GM12878 (cell line): ENCODE data around the gene TOMM5. TPM values are rescaled to one million over a fixed set of nuclear protein-coding genes. Genes with fewer than 3 reads are reported as not detected.
A peak's percentile ranks its signal among the peaks of the same experiment; 100 is the strongest.

Experiments
- ATAC-seq: fragments of 200-7000 bp; cut with Tn5 transposase; 3 replicates; pipeline ENCODE4 v1.9.1; 2020; ENCODE audit warnings: mild to moderate bottlenecking, moderate library complexity
- BruUV-seq: library from RNA; stranded (reverse); fragments of 400-500 nt; replicated peaks from 2 replicates; lab custom pipeline; 2021; lab: Mats Ljungman, UMichigan
- CTCF ChIA-PET: fragments of 300-600 bp; sonication (Branson Sonifier 250); formaldehyde crosslinking; extraction: SDS; loops from one replicate; lab custom pipeline; 2021; ENCODE audit warnings: inconsistent platforms; lab: Yijun Ruan, JAX
- POLR2A ChIA-PET: fragments of 350-600 bp; formaldehyde crosslinking; extraction: SDS; loops from one replicate; lab custom pipeline; 2021; ENCODE audit warnings: inconsistent platforms; lab: Charles Lee
- RAD21 ChIA-PET: fragments of 300-600 bp; sonication (Branson Sonifier 250); formaldehyde crosslinking; loops from one replicate; lab custom pipeline; 2023; ENCODE audit warnings: antibody characterized with exemption; ENCODE audit not compliant: unreplicated experiment; lab: Charles Lee
- SMC1A ChIA-PET: fragments of 300-600 bp; sonication (Branson Sonifier 250); formaldehyde crosslinking; loops from one replicate; lab custom pipeline; 2023; ENCODE audit not compliant: unreplicated experiment, uncharacterized antibody; lab: Charles Lee
- DNase-seq: peaks from one replicate; pipeline ENCODE4 v3.0.0-alpha.2; 2011; ENCODE audit warnings: low read depth, low spot score
- FAIRE-seq: peaks from 3 replicates; lab custom pipeline; 2011; peaks lifted over from hg19 to GRCh38; lab: Jason Lieb, UNC
- H2AFZ ChIP-seq: 2 replicates; pipeline ENCODE4 v1.6.0; 2011; ENCODE audit warnings: low read depth, low read length, control low read depth; ENCODE audit not compliant: control insufficient read depth
- H3K27ac ChIP-seq: 2 replicates; pipeline ENCODE4 v1.5.1; 2011; ENCODE audit warnings: control low read depth; ENCODE audit not compliant: control insufficient read depth, insufficient read depth
- H3K27me3 ChIP-seq, 2 experiments: replicated peaks in 1 of 2; 2 replicates each; pipeline versions ENCODE4 v1.6.0 to v1.6.1; 2011; ENCODE audit warnings: low read length in 1 of 2; ENCODE audit not compliant: control insufficient read depth in 2 of 2, insufficient read depth in 2 of 2
- H3K36me3 ChIP-seq, 2 experiments: 2 replicates each; pipeline ENCODE4 v1.5.1; 2011; ENCODE audit warnings: low read length in 1 of 2; ENCODE audit not compliant: control insufficient read depth in 2 of 2, insufficient read depth in 2 of 2
- H3K4me1 ChIP-seq: 2 replicates; pipeline ENCODE4 v1.6.1; 2011; ENCODE audit warnings: mild to moderate bottlenecking, low read length, moderate library complexity, mixed read lengths; ENCODE audit not compliant: control insufficient read depth, insufficient read depth
- H3K4me2 ChIP-seq: 2 replicates; pipeline ENCODE4 v1.6.0; 2011; ENCODE audit warnings: control low read depth; ENCODE audit not compliant: control insufficient read depth, insufficient read depth
- H3K4me3 ChIP-seq: fragments of 200-600 bp; sonication (generic); 2 replicates; pipeline ENCODE4 v1.5.1; 2016
- H3K79me2 ChIP-seq: 2 replicates; pipeline ENCODE4 v1.6.0; 2011; ENCODE audit warnings: low read length; ENCODE audit not compliant: control insufficient read depth, insufficient read depth
- H3K9ac ChIP-seq: 2 replicates; pipeline ENCODE4 v1.8.0; 2011; ENCODE audit warnings: low read length, control low read depth, mixed read lengths; ENCODE audit not compliant: control insufficient read depth, insufficient read depth
- H3K9me3 ChIP-seq: replicated peaks from 3 replicates; pipeline ENCODE4 v1.5.1; 2011; ENCODE audit warnings: mild to moderate bottlenecking, low read length; ENCODE audit not compliant: control insufficient read depth, insufficient read depth
- H4K20me1 ChIP-seq: 2 replicates; pipeline ENCODE4 v1.6.0; 2011; ENCODE audit not compliant: control insufficient read depth, insufficient read depth
- BCLAF1 ChIP-seq: fragments of 450-650 bp; IDR thresholded peaks from 2 replicates; pipeline ENCODE4 v1.6.1; 2017; ENCODE audit warnings: antibody characterized with exemption, mild to moderate bottlenecking, moderate library complexity
- CREB1 ChIP-seq: IDR thresholded peaks from 2 replicates; pipeline ENCODE4 v1.6.1; 2012; ENCODE audit warnings: low read depth, mild to moderate bottlenecking, inconsistent platforms
- NFYB ChIP-seq: IDR thresholded peaks from 2 replicates; pipeline ENCODE4 v1.6.1; 2011; ENCODE audit warnings: low read depth, mild to moderate bottlenecking, low read length, improper control_type of control experiment, moderate library complexity; ENCODE audit not compliant: insufficient read depth
- TCF12 ChIP-seq: IDR thresholded peaks from 2 replicates; pipeline ENCODE4 v1.6.1; 2011; ENCODE audit warnings: low read depth, mild to moderate bottlenecking, low read length
- WGBS: methylation state at CpG from one replicate; pipeline ENCODE4 v1.1.6; 2016; ENCODE audit warnings: low lambda C conversion rate; ENCODE audit not compliant: insufficient replicate concordance, insufficient coverage; ENCODE audit errors: missing lambda C conversion rate; 5-methylcytosine and 5-hydroxymethylcytosine counted together
- in situ Hi-C: fragments of 300-500 bp; cut with MboI; formaldehyde crosslinking; loops from 9 replicates; pipeline ENCODE4 v1.14.3; 2018; ENCODE audit warnings: mixed read lengths
- intact Hi-C: fragments of 100-400 bp; cut with micrococcal nuclease; formaldehyde crosslinking; loops from one replicate; pipeline ENCODE4 v1.14.2; 2022; ENCODE audit not compliant: unreplicated experiment
- polyA plus RNA-seq, 11 experiments: library from polyadenylated mRNA; depleted of rRNA in 4 of 11; unstranded in 6 of 11; stranded (reverse) in 5 of 11; fragments of >200 nt; fragmentation: Nextera tagmentation in 4 of 11; fragmentation: Illumina TruSeq in 1 of 11; extraction: Ambion mirVana in 4 of 11; extraction: Trizol in 1 of 11; gene quantifications; 1 replicate in 1 of 11; 2 replicates in 10 of 11; pipeline versions ENCODE4 v1.2.1 to v1.2.3, GENCODE V29; 2011 to 2016; ENCODE audit warnings: inconsistent platforms in 2 of 11, missing spikeins in 2 of 11, low read depth in 1 of 11
- total RNA-seq, 4 experiments: library from RNA; depleted of rRNA in 3 of 4; stranded (reverse); fragments of >200 nt in 3 of 4; fragmentation: Illumina TruSeq in 1 of 4; extraction: Trizol in 1 of 4; gene quantifications; 2 replicates each; pipeline versions ENCODE4 v1.2.1 to v1.2.3, GENCODE V29; 2013 to 2021

TOMM5 gene
- total and polyA plus RNA-seq, 10 of the 15 experiments (the other 5 are each of a cell fraction or from before 2014, with no cell fraction given), result 152 to 1,143 (median 351) TPM

GRCh38 chr9:37574241-37574721, 18.1 kb downstream of the TOMM5 start (continued):
- TF ChIP-seq BCLAF1 (no peak), TCF12 (no peak)

GRCh38 chr9:37571282-37571681, 21.1 kb downstream of the TOMM5 start:
- TF ChIP-seq NFYB (peak; percentile 59; the same call in 1 of the 2 replicates), CREB1 (no peak)
- no peak overlapping the region for H3K4me2 ChIP-seq
- ChIA-PET RAD21 (no interaction called here), POLR2A (no interaction called here), SMC1A (interaction anchor here (0.6 kb wide), 1 partner anchor 12 kb away, joined by 3 read pairs; no protein-coding TSS in a partner anchor), CTCF (no interaction called here)
- DNase-seq (no peak), FAIRE-seq (no peak), ATAC-seq (no peak)
- intact Hi-C loops, result loop anchor here (10.0 kb wide), 1 partner anchor 546 kb away; no protein-coding TSS in a partner anchor
- H3K27me3 ChIP-seq, result no peaks in the 10 kb centered on the region
- H3K9me3 ChIP-seq, result no peaks in the 10 kb centered on the region
- no peaks in the 10 kb centered on the region for H4K20me1 ChIP-seq
- H3K4me1 ChIP-seq, result peaks cover 31% of the 10 kb centered on the region
- in situ Hi-C loops, result no loop called here
- H3K9ac ChIP-seq, result no peak overlapping the region
- H3K79me2 ChIP-seq, result peaks cover 29% of the 10 kb centered on the region
- H2AFZ ChIP-seq, result no peak overlapping the region
- WGBS, result 100% methylated on average over 1 of the region's 1 CpG
- H3K36me3 ChIP-seq, result no peaks in the 10 kb centered on the region
- H3K27ac ChIP-seq, result no peak overlapping the region
- no peak overlapping the region for H3K4me3 ChIP-seq
- no TSS peak for BruUV-seq
